Measurements from ENCODE around the gene GALNTL6. TPM values are rescaled to one million over a fixed set of nuclear protein-coding genes. Genes with fewer than 3 reads are reported as not detected.

GALNTL6 gene
- total RNA-seq, 4 donors from 2014 or later = not detected

GRCh38 chr4:172650758-172651530 lies 837.7 kb downstream of the GALNTL6 start:
- no peak for TF ChIP-seq CTCF (IDR thresholded peaks at IDR 0.05; ENCODE audit: low read depth)

- TF ChIP-seq CTCF (IDR thresholded peaks at IDR 0.05; ENCODE audit: low read depth) = no peak
Measured at GRCh38 chr4:172651961-172652360, 838.8 kb downstream of the GALNTL6 start.

- no peak for TF ChIP-seq CTCF (IDR thresholded peaks at IDR 0.05; ENCODE audit: low read depth)
Measured at GRCh38 chr4:172652369-172652768, 839.2 kb downstream of the GALNTL6 start.

- no peak for TF ChIP-seq CTCF (IDR thresholded peaks at IDR 0.05; ENCODE audit: low read depth)
Measured at GRCh38 chr4:172653676-172654075, 840.5 kb downstream of the GALNTL6 start.

- no peak for TF ChIP-seq CTCF (IDR thresholded peaks at IDR 0.05; ENCODE audit: low read depth)
Measured at GRCh38 chr4:172654457-172654856, 841.3 kb downstream of the GALNTL6 start.

- no peak for TF ChIP-seq CTCF (IDR thresholded peaks at IDR 0.05; ENCODE audit: low read depth)
Measured at GRCh38 chr4:172656055-172656454, 842.9 kb downstream of the GALNTL6 start.

GRCh38 chr4:172657081-172657480 lies 843.9 kb downstream of the GALNTL6 start:
- no peak for TF ChIP-seq CTCF (IDR thresholded peaks at IDR 0.05; ENCODE audit: low read depth)
